Endothelial cell of umbilical vein (primary cell): ENCODE data around the gene TERC. TPM values are rescaled to one million over a fixed set of nuclear protein-coding genes. Genes with fewer than 3 reads are reported as not detected.

ENCODE experiments used
- BruUV-seq: library from RNA; stranded (reverse); fragments of 400-500 nt; replicated peaks from 2 replicates; lab custom pipeline; 2021; lab: Mats Ljungman, UMichigan
- CTCF ChIA-PET: fragments of 300-600, 350-600 bp; sonication (Branson Sonifier 250); formaldehyde crosslinking; loops from one replicate; lab custom pipeline; 2021; ENCODE audit warnings: antibody characterized with exemption, inconsistent platforms; lab: Charles Lee
- POLR2A ChIA-PET: fragments of 300-600, 350-600 bp; sonication (Branson Sonifier 250); formaldehyde crosslinking; loops from one replicate; lab custom pipeline; 2021; ENCODE audit warnings: antibody characterized with exemption, inconsistent platforms; lab: Charles Lee
- DNase-seq: peaks from one replicate; pipeline ENCODE4 v3.0.0-alpha.2; 2011; ENCODE audit warnings: low read depth, low spot score
- FAIRE-seq: peaks from 2 replicates; lab custom pipeline; 2011; peaks lifted over from hg19 to GRCh38; lab: Jason Lieb, UNC
- H2AFZ ChIP-seq: 2 replicates; pipeline ENCODE4 v1.6.0; 2012; ENCODE audit warnings: low read depth, low read length, control low read depth, inconsistent platforms
- H3K27ac ChIP-seq: 2 replicates; pipeline ENCODE4 v1.5.1; 2011; ENCODE audit warnings: low read depth, mild to moderate bottlenecking, control low read depth, low read length, moderate library complexity; ENCODE audit not compliant: insufficient read depth
- H3K27me3 ChIP-seq, 2 experiments: 2 replicates each; pipeline versions ENCODE4 v1.6.0 to v1.6.1; 2011; ENCODE audit warnings: low read length in 2 of 2, mixed read lengths in 1 of 2; ENCODE audit not compliant: control insufficient read depth in 2 of 2, insufficient read depth in 2 of 2
- H3K36me3 ChIP-seq, 2 experiments: 2 replicates in 1 of 2; 3 replicates in 1 of 2; pipeline ENCODE4 v1.5.1; 2011; ENCODE audit warnings: low read length in 2 of 2, mild to moderate bottlenecking in 1 of 2, moderate library complexity in 1 of 2; ENCODE audit not compliant: control insufficient read depth in 2 of 2, insufficient read depth in 2 of 2; ENCODE audit errors: extremely low read depth in 1 of 2
- H3K4me1 ChIP-seq: 3 replicates; pipeline ENCODE4 v1.5.1; 2011; ENCODE audit warnings: mild to moderate bottlenecking, low read length; ENCODE audit not compliant: control insufficient read depth, insufficient read depth; ENCODE audit errors: extremely low read depth
- H3K4me2 ChIP-seq: 2 replicates; pipeline ENCODE4 v1.6.1; 2011; ENCODE audit warnings: low read length, control low read depth, mixed read lengths; ENCODE audit not compliant: insufficient read depth
- H3K4me3 ChIP-seq, 3 experiments: fragments of 200-600 bp in 1 of 3; sonication (generic), shearing (Covaris generic) in 1 of 3; replicated peaks in 1 of 3; 2 replicates each; pipeline ENCODE4 v1.5.1; 2011 to 2016; ENCODE audit warnings: control low read depth in 3 of 3, low read length in 3 of 3, mild to moderate bottlenecking in 2 of 3, inconsistent platforms in 1 of 3, low read depth in 1 of 3, moderate library complexity in 1 of 3; ENCODE audit not compliant: insufficient read depth in 1 of 3
- H3K79me2 ChIP-seq: 2 replicates; pipeline ENCODE4 v1.6.0; 2012; ENCODE audit warnings: low read length, inconsistent platforms; ENCODE audit not compliant: control insufficient read depth, insufficient read depth
- H3K9ac ChIP-seq: replicated peaks from 2 replicates; pipeline ENCODE3; 2011; ENCODE audit warnings: low read length, control low read depth; ENCODE audit not compliant: insufficient read depth; ENCODE audit errors: extremely low read depth
- H3K9me1 ChIP-seq: replicated peaks from 3 replicates; pipeline ENCODE4 v1.6.0; 2011; ENCODE audit warnings: mild to moderate bottlenecking, low read length; ENCODE audit not compliant: control insufficient read depth, insufficient read depth; ENCODE audit errors: extremely low read depth
- H3K9me3 ChIP-seq: replicated peaks from 2 replicates; pipeline ENCODE4 v1.5.1; 2012; ENCODE audit warnings: low read length, inconsistent platforms; ENCODE audit not compliant: control insufficient read depth, insufficient read depth
- H4K20me1 ChIP-seq: replicated peaks from 2 replicates; pipeline ENCODE3; 2011; ENCODE audit warnings: mild to moderate bottlenecking, low read length; ENCODE audit not compliant: control insufficient read depth, insufficient read depth; ENCODE audit errors: extremely low read depth
- CTCF ChIP-seq, 2 donors: IDR thresholded peaks; 1 replicate in 1 of 2; 2 replicates in 1 of 2; pipeline ENCODE4 v1.5.1; 2011; ENCODE audit warnings: low read length in 2 of 2, mild to moderate bottlenecking in 2 of 2, moderate library complexity in 2 of 2, control low read depth in 1 of 2, inconsistent platforms in 1 of 2, low read depth in 1 of 2; ENCODE audit not compliant: insufficient read depth in 1 of 2; ENCODE audit errors: extremely low read depth in 1 of 2
- EZH2 ChIP-seq: IDR thresholded peaks from 2 replicates; pipeline ENCODE4 v1.6.1; 2012; ENCODE audit warnings: borderline replicate concordance, low read depth, mild to moderate bottlenecking, moderate library complexity, low read length, inconsistent platforms; ENCODE audit not compliant: severe bottlenecking
- FOS ChIP-seq: IDR thresholded peaks from 2 replicates; pipeline ENCODE4 v1.6.1; 2011; ENCODE audit warnings: mild to moderate bottlenecking, low read length, moderate library complexity, borderline replicate concordance; ENCODE audit not compliant: insufficient read depth
- GATA2 ChIP-seq: IDR thresholded peaks from 2 replicates; pipeline ENCODE4 v1.7.0; 2011; ENCODE audit warnings: low read depth, mild to moderate bottlenecking, moderate library complexity, mixed read lengths, low read length; ENCODE audit not compliant: insufficient read length, insufficient read depth
- JUN ChIP-seq: IDR thresholded peaks from 2 replicates; pipeline ENCODE4 v1.6.1; 2011; ENCODE audit warnings: borderline replicate concordance, low read depth; ENCODE audit not compliant: insufficient read length, insufficient read depth
- MAX ChIP-seq: IDR thresholded peaks from 2 replicates; pipeline ENCODE4 v1.6.1; 2011; ENCODE audit not compliant: insufficient read depth, insufficient read length
- MYC ChIP-seq: IDR thresholded peaks from one replicate; pipeline ENCODE4 v1.6.1; 2011; ENCODE audit warnings: mild to moderate bottlenecking, low read depth, low read length
- POLR2A ChIP-seq: IDR thresholded peaks from 2 replicates; pipeline ENCODE4 v1.6.1; 2012; ENCODE audit warnings: low read depth, mild to moderate bottlenecking, control low read depth, low read length
- POLR2AphosphoS5 ChIP-seq: IDR thresholded peaks from 2 replicates; pipeline ENCODE4 v1.6.1; 2012; ENCODE audit warnings: low read depth, mild to moderate bottlenecking, control low read depth, low read length, moderate library complexity; ENCODE audit not compliant: insufficient read depth
- dilution Hi-C: fragments of 300-500 bp; cut with MboI; formaldehyde crosslinking; loops from one replicate; pipeline ENCODE4 v1.15.0; 2019; ENCODE audit warnings: low sequenced_read_pairs; ENCODE audit not compliant: extremely low pct_ligation_motif_present
- intact Hi-C: fragments of 100-400 bp; cut with micrococcal nuclease; formaldehyde crosslinking; loops from one replicate; pipeline ENCODE4 v1.10.0; 2022
- polyA plus RNA-seq, 4 experiments: library from polyadenylated mRNA; depleted of rRNA in 3 of 4; stranded (reverse) in 3 of 4; unstranded in 1 of 4; fragments of >200 nt; gene quantifications; 2 replicates each; pipeline versions ENCODE4 v1.2.1 to v1.2.3, GENCODE V29; 2011 to 2012; ENCODE audit warnings: missing spikeins in 1 of 4
- total RNA-seq: library from RNA; stranded (reverse); gene quantifications from 2 replicates; pipeline ENCODE4 v1.2.3, GENCODE V29; 2021

Gene TERC
- total and polyA plus RNA-seq, 2 donors (not counting 3 experiments of a cell fraction or from before 2014, with no cell fraction given): 2.6 to 6.1 TPM

- dilution Hi-C loops (no loop called here), intact Hi-C loops (no loop called here)
- Histone ChIP-seq H3K27me3 (no peaks in the 10 kb centered on the region), H3K4me2 (no peak overlapping the region), H4K20me1 (no peaks in the 10 kb centered on the region), H3K4me1 (peaks cover 15% of the 10 kb centered on the region), H3K36me3 (no peaks in the 10 kb centered on the region), H3K9me3 (no peaks in the 10 kb centered on the region), H3K9me1 (no peaks in the 10 kb centered on the region), H3K79me2 (no peaks in the 10 kb centered on the region), H2AFZ (no peak overlapping the region), H3K27ac (no peak overlapping the region), H3K9ac (no peak overlapping the region), H3K4me3 (no peak overlapping the region)
- no peak for FAIRE-seq
- no peak for DNase-seq
- ChIA-PET POLR2A (interaction anchor here (0.6 kb wide), 2 partner anchors 26 to 349 kb away, joined by 3 read pairs; no protein-coding TSS in a partner anchor), CTCF (interaction anchor here (0.6 to 1.9 kb wide), 3 partner anchors 10 to 90 kb away, joined by 3 to 9 read pairs (median 5); no protein-coding TSS in a partner anchor)
- BruUV-seq: no TSS peak
- no peak for TF ChIP-seq MYC
- TF ChIP-seq FOS: no peak
- TF ChIP-seq POLR2AphosphoS5: no peak
- no peak for TF ChIP-seq CTCF (IDR thresholded peaks at IDR 0.05; ENCODE audit: extremely low read depth in 1 of 2, insufficient read depth in 1 of 2, low read depth in 1 of 2, low read length in 2 of 2)
- TF ChIP-seq GATA2: no peak
- no peak for TF ChIP-seq MAX
- no peak for TF ChIP-seq JUN
- no peak for TF ChIP-seq POLR2A
- TF ChIP-seq EZH2: no peak
These were observed 44.5 kb upstream of the TERC start for GRCh38 chr3:169809230-169809795.
